Keratinocyte (primary cell): ENCODE data around the gene SRXN1. TPM values are rescaled to one million over a fixed set of nuclear protein-coding genes. Genes with fewer than 3 reads are reported as not detected.

Source experiments
- DNase-seq: peaks from one replicate; pipeline ENCODE4 v3.0.0-alpha.2; 2011; ENCODE audit warnings: low read depth, missing footprints, low spot score
- FAIRE-seq: peaks from 2 replicates; lab custom pipeline; 2011; peaks lifted over from hg19 to GRCh38; lab: Jason Lieb, UNC
- H2AFZ ChIP-seq: 2 replicates; pipeline ENCODE4 v1.6.0; 2012; ENCODE audit warnings: low read length, control low read depth, inconsistent platforms; ENCODE audit not compliant: control insufficient read depth
- H3K27ac ChIP-seq: 2 replicates; pipeline ENCODE4 v1.5.1; 2011; ENCODE audit warnings: low read length; ENCODE audit not compliant: control insufficient read depth, insufficient read depth
- H3K27me3 ChIP-seq: 3 replicates; pipeline ENCODE4 v1.6.0; 2011; ENCODE audit warnings: low read length; ENCODE audit not compliant: control insufficient read depth, insufficient read depth; ENCODE audit errors: extremely low read depth
- H3K36me3 ChIP-seq, 2 experiments: 2 replicates in 1 of 2; 3 replicates in 1 of 2; pipeline ENCODE4 v1.5.1; 2011; ENCODE audit warnings: low read length in 2 of 2, mild to moderate bottlenecking in 1 of 2; ENCODE audit not compliant: control insufficient read depth in 2 of 2, insufficient read depth in 2 of 2; ENCODE audit errors: extremely low read depth in 1 of 2
- H3K4me1 ChIP-seq: 3 replicates; pipeline ENCODE4 v1.5.1; 2011; ENCODE audit warnings: low read length; ENCODE audit not compliant: control insufficient read depth, insufficient read depth; ENCODE audit errors: extremely low read depth
- H3K4me2 ChIP-seq: 3 replicates; pipeline ENCODE4 v1.6.0; 2011; ENCODE audit warnings: low read depth, low read length; ENCODE audit not compliant: control insufficient read depth, insufficient read depth; ENCODE audit errors: extremely low read depth
- H3K4me3 ChIP-seq, 3 experiments: fragments of 200-600 bp in 1 of 3; sonication (generic) in 1 of 3; 2 replicates in 2 of 3; 3 replicates in 1 of 3; pipeline ENCODE4 v1.5.1; 2011 to 2016; ENCODE audit warnings: low read length in 3 of 3, mild to moderate bottlenecking in 3 of 3, control low read depth in 2 of 3, inconsistent platforms in 1 of 3, low read depth in 1 of 3, mixed read lengths in 1 of 3, mixed run types in 1 of 3, moderate library complexity in 1 of 3; ENCODE audit not compliant: control insufficient read depth in 2 of 3, insufficient read depth in 2 of 3; ENCODE audit errors: extremely low read depth in 1 of 3
- H3K79me2 ChIP-seq: 2 replicates; pipeline ENCODE4 v1.6.0; 2012; ENCODE audit warnings: low read length; ENCODE audit not compliant: control insufficient read depth, insufficient read depth
- H3K9ac ChIP-seq: 3 replicates; pipeline ENCODE4 v1.6.0; 2011; ENCODE audit warnings: low read length; ENCODE audit not compliant: control insufficient read depth, insufficient read depth; ENCODE audit errors: extremely low read depth
- H3K9me1 ChIP-seq: 3 replicates; pipeline ENCODE4 v1.6.0; 2011; ENCODE audit warnings: low read length; ENCODE audit not compliant: control insufficient read depth, insufficient read depth; ENCODE audit errors: extremely low read depth
- H3K9me3 ChIP-seq: 2 replicates; pipeline ENCODE4 v1.5.1; 2012; ENCODE audit warnings: low read depth, low read length; ENCODE audit not compliant: control insufficient read depth
- H4K20me1 ChIP-seq: 3 replicates; pipeline ENCODE4 v1.6.0; 2011; ENCODE audit warnings: low read length; ENCODE audit not compliant: control insufficient read depth, insufficient read depth; ENCODE audit errors: extremely low read depth
- EZH2 ChIP-seq: IDR thresholded peaks from one replicate; pipeline ENCODE4 v1.6.1; 2012; ENCODE audit warnings: inconsistent platforms, mild to moderate bottlenecking, low read length, moderate library complexity
- dilution Hi-C: fragments of 300-500 bp; cut with MboI; formaldehyde crosslinking; loops from one replicate; pipeline ENCODE4 v1.7.0; 2020; ENCODE audit warnings: low sequenced_read_pairs; ENCODE audit not compliant: extremely low pct_ligation_motif_present
- polyA plus RNA-seq, 5 experiments: library from polyadenylated mRNA; depleted of rRNA in 3 of 5; stranded (reverse) in 3 of 5; stranded (forward) in 1 of 5; unstranded in 1 of 5; fragments of >200 nt; gene quantifications; 1 replicate in 1 of 5; 2 replicates in 3 of 5; 3 replicates in 1 of 5; pipeline versions ENCODE4 v1.2.1 to v1.2.3, GENCODE V29; 2011 to 2012; ENCODE audit warnings: missing spikeins in 2 of 5, low read depth in 1 of 5, low replicate concordance in 1 of 5
- TF ChIP-seq, protein P1 (sequence below), 3 experiments: IDR thresholded peaks in 1 of 3; conservative IDR thresholded peaks in 1 of 3; optimal IDR thresholded peaks in 1 of 3; 2 replicates in 2 of 3; 3 replicates in 1 of 3; pipeline versions ENCODE3 to v1.5.1; 2011; ENCODE audit warnings: low read length in 3 of 3, mild to moderate bottlenecking in 3 of 3, moderate library complexity in 2 of 3, control low read depth in 1 of 3, inconsistent platforms in 1 of 3; ENCODE audit not compliant: insufficient read depth in 2 of 3; ENCODE audit errors: extremely low read depth in 1 of 3

The SRXN1 gene
- polyA plus RNA-seq, 1 donor (not counting 4 experiments of a cell fraction or from before 2014, with no cell fraction given) = 51.7 TPM

DNA sequence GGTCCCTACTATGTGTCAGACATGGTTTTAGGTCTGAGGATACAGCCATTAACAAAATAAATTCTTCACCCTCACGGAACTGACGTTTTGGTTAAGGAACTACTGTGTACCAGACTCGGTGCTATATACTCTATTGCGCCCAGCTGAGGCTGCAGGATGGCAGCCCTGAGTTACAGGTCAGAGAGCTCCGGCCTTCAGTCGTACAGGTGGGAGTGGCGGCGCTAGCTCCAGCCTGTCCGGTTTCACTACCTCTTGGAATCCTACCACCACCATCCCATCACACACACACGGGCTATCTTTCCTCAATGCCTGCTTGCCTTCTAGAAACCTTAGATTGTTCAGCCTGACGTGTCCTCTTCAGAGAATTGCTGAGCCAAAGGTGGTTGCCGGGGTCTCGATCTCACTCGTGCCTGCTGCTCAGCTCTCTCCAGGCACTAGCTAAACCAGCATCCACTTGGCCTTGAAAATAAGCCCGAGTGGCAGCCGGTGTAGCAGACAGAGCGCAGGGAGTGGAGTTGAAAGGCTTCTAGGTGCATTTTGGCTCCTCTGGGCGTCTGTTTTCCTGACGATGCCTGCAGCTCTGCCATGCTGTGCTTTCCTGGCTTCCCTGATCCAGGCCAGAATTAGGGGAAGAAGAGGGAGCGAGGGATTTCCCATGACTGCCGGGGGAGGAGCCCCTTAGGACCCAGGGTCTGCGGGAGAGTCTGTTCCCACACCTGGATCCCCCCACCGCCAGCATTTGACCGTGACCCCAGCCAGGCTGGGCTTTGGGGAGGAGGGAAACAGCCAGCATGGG is 41.8 kb downstream of the SRXN1 start:
- no peaks in the 10 kb centered on the region for H4K20me1 ChIP-seq
- no peaks in the 10 kb centered on the region for H3K9me3 ChIP-seq
- no peak overlapping the region for H3K4me3 ChIP-seq
- no peak overlapping the region for H3K4me2 ChIP-seq
- no peak overlapping the region for H3K9ac ChIP-seq
- dilution Hi-C loops = no loop called here
- no peaks in the 10 kb centered on the region for H3K79me2 ChIP-seq
- no peaks in the 10 kb centered on the region for H3K4me1 ChIP-seq
- no peak for FAIRE-seq
- no peak for DNase-seq
- no peak overlapping the region for H3K27ac ChIP-seq
- no peaks in the 10 kb centered on the region for H3K9me1 ChIP-seq
- no peak overlapping the region for H2AFZ ChIP-seq
- H3K27me3 ChIP-seq = peaks cover 61% of the 10 kb centered on the region
- TF ChIP-seq, protein P1, sequence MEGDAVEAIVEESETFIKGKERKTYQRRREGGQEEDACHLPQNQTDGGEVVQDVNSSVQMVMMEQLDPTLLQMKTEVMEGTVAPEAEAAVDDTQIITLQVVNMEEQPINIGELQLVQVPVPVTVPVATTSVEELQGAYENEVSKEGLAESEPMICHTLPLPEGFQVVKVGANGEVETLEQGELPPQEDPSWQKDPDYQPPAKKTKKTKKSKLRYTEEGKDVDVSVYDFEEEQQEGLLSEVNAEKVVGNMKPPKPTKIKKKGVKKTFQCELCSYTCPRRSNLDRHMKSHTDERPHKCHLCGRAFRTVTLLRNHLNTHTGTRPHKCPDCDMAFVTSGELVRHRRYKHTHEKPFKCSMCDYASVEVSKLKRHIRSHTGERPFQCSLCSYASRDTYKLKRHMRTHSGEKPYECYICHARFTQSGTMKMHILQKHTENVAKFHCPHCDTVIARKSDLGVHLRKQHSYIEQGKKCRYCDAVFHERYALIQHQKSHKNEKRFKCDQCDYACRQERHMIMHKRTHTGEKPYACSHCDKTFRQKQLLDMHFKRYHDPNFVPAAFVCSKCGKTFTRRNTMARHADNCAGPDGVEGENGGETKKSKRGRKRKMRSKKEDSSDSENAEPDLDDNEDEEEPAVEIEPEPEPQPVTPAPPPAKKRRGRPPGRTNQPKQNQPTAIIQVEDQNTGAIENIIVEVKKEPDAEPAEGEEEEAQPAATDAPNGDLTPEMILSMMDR (optimal IDR thresholded peaks at IDR 0.05 in 1 of 3, IDR thresholded peaks at IDR 0.05 in 1 of 3, conservative IDR thresholded peaks at IDR 0.05 in 1 of 3; ENCODE audit: extremely low read depth in 1 of 3, insufficient read depth in 2 of 3, low read length in 3 of 3) = no peak
- no peak for TF ChIP-seq EZH2
- no peaks in the 10 kb centered on the region for H3K36me3 ChIP-seq

DNA sequence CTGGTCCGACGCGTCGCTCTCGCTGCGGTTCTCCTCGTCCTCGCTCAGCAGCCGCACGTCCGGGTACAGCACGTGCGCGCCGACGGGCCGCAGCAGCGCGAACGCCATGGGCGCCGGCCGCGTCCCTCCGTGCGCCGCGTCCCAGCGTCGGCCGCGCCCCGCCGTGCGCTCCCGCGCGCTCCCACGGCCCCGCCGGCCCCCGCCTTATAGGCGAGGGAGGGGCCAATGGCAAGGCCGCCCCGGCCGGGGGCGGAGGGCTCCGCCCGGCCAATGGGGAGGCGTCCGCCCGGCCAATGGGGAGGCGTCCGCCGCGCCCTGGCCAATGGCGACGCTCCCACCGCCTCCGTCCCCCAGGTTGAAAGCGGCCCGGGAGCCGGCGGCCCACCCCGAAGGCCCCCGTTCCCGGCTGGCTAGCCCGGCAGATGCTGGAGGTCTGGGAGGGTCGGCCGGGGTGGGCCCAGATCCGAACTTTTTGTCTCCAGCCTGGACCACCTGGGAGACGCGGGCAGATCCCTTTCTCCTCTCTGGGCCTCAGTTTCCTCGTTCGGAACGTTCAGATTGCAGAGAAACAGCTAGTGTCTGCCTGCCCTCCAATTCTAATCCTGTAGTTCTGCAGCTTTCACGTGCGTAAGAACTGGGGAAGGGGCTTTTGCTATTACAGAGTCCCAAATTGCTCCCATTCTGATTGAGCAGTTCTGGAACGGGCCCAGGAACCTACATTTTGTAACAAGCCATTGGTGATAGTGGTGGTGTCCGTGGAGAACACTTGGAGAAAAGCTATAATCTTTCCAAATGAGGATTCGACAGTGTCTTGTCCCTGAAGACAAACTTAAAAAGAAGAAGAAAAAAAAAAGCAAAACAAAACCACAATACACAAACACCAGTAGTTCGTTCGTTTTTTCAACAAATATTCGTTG is 42.6 kb downstream of the SRXN1 start, which contains the start of gene TCF15:
Gene TCF15, minus strand, starts transcription at position 180 of the 917 bp plus-strand sequence. Its CDS starts 72 bp downstream, at position 108.
- no peak within 1 kb of the TSS for H2AFZ ChIP-seq
- peaks cover 67% of the 10 kb centered on the region for H3K27me3 ChIP-seq
- no peak within 1 kb of the TSS for H3K27ac ChIP-seq
- DNase-seq = no peak
- H3K9me3 ChIP-seq = no peaks in the 10 kb centered on the region
- no peaks in the 10 kb centered on the region for H3K36me3 ChIP-seq
- no peak for FAIRE-seq
- TF ChIP-seq, protein P1 (optimal IDR thresholded peaks at IDR 0.05 in 1 of 3, IDR thresholded peaks at IDR 0.05 in 1 of 3, conservative IDR thresholded peaks at IDR 0.05 in 1 of 3; ENCODE audit: extremely low read depth in 1 of 3, insufficient read depth in 2 of 3, low read length in 3 of 3) = no peak
- TF ChIP-seq EZH2 = peak; percentile 60
- H3K4me2 ChIP-seq = no peak within 1 kb of the TSS
- dilution Hi-C loops = no loop called here
- H3K4me3 ChIP-seq = no peak within 1 kb of the TSS
- no peaks in the 10 kb centered on the region for H3K79me2 ChIP-seq
- H3K4me1 ChIP-seq = no peaks in the 10 kb centered on the region
- no peaks in the 10 kb centered on the region for H4K20me1 ChIP-seq
- no peak within 1 kb of the TSS for H3K9ac ChIP-seq
- no peaks in the 10 kb centered on the region for H3K9me1 ChIP-seq
